Activated CD4-positive, alpha-beta T cell treated with anti-CD3 and anti-CD28 coated beads, Interleukin-2, amount 50 U/mL, for 24 hours (primary cell): Measurements from ENCODE around the gene GALNT4.
A peak's percentile ranks its signal among the peaks of the same experiment; 100 is the strongest.

Experiments used
- DNase-seq, 2 donors: peaks; one replicate each; pipeline ENCODE4 v3.0.0-alpha.2; 2020; ENCODE audit warnings: low read depth in 1 of 2, low spot score in 1 of 2

The GALNT4 gene

DNA sequence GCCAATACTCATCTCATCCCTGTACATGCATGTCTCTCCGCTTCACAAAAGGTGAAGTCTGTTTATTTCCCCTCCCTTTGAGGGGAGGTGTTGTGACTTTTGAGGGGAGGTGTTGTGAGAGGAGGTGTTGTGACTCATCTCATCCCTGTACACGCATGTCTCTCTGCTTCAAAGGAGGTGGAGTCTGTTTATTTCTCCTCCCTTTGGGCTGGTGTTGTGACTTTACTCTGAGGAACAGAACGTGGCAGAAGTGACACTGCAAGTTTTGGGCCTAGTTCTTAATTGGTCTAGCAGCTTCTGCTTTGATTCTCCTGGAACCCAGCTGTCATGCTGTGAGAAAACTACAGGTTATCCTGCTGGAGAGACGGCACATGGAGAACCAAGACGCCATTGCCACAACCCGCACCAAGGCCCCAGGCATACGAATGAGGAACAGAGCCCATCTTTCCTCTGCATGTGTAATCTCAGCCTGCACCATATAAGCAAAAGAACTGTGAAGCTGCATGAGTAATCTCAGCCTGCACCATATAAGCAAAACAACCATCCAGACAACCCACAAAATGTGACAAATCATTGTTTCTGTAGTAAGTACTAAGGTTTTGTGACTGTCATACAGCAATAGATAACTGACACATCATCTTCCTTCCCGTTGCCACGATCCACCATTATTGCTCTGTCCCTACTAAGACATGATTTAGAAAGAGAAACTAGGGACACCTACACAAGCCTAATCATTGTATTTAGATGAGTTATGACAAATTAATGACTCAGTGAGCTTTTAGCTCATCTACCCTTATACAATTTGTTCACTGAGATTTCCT is 30.0 kb downstream of the GALNT4 start:
- peak; percentile 37 to 64 for DNase-seq

DNA sequence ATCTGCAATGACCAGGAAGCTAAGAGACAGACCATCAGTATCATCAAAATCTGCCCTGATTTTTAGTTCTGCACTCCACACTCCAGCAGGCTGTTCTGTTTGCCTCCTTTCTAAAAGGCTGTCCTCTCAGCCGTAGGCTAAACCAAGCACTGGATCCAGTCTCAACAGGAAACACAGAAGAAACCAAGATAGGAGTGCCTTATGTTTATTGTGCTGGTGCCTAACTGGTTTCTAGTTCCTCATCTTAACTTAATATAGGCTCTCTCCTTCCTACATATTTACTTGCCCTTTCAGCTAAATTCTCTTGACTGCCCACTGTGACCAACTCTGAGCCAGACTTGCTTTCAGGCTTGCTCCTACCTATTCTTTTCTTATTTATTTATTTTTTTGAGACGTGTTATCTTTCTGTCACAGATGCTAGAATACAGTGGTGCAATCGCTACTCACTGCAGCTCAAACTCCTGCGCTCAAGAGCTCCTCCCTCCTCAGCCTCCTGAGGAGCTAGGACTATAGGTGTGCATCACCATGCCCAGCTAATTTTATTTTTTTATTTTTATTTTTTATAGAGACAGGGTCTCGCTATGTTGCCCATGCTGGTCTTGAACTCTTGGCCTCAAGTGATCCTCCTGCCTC is 30.8 kb downstream of the GALNT4 start:
- DNase-seq, result no peak

DNA sequence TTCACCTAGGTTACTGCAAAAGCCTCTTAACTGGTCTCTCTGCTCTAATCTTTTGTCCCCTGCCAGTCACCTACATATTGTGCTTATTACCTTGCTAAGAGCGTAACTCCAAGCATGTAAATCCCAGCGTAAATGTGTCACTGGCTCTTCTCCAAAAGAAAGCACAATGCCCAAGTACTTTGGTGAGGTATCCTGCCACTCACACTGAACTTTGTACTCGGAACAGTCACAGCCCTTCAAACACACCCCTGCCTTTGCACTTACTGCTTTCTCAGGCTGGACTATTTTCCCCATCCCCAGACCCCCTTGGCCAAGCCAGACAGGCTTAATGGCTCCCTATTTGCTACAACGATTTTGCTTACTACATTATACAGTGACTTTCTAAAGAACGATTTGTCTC is 31.7 kb downstream of the GALNT4 start:
- DNase-seq, result no peak

DNA sequence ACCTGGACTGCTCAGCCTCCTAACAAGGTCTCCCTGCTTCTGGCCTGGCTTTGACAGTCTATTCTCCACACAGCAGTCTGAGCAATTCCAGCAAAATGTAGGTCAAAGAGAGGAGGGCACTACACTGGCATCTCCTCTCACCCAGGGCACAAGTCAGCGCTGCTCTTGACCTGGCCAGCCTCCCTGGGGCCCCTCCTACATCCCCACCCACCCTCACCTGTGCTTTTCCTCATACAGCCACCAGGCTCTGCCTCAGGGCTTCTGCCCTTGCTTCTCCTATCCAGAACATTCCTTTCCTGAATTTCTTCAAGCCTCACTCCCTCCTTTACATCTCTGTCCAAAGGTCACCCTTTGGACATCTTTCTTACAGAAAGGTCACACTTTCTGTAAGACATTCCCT is 33.7 kb downstream of the GALNT4 start:
- DNase-seq, result no peak

DNA sequence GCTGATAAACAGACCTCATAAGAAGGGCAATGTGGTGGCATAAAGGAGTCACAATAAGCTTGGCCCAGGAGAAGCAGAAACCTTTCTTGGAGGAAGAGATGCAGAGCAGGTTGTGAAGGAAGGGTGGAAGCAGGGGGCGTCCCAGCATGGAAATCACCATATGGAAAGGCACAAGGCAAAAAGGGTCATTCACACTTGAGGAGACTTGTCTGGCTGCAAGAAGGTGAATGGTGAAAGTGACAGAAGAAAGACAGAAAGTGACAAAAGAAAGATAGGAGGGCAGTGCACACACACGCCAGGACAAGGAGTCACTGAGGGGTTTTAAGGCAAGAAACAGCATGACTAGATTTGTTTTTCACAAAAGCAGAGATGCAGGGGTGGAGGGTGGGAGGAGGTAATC is 38.3 kb downstream of the GALNT4 start:
- DNase-seq, result no peak

DNA sequence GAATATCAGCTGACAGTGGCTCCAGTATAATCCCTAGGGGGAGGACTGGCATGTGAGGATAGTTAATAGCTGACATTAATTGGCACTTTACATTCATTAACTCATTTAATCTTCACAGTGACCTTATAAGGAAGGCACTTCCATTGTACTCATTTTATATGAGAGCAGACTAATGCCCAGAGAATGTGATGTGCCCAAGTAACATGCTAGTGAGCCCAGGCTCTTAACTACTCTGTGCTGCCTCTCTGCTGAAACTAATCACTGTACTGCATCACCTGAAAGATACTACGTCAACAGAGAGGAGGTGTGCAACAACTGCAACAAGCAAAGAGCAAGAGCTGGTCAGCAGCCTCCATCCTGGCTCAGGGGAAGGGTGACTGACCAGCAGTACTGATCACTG is 40.1 kb downstream of the GALNT4 start:
- DNase-seq, result no peak

DNA sequence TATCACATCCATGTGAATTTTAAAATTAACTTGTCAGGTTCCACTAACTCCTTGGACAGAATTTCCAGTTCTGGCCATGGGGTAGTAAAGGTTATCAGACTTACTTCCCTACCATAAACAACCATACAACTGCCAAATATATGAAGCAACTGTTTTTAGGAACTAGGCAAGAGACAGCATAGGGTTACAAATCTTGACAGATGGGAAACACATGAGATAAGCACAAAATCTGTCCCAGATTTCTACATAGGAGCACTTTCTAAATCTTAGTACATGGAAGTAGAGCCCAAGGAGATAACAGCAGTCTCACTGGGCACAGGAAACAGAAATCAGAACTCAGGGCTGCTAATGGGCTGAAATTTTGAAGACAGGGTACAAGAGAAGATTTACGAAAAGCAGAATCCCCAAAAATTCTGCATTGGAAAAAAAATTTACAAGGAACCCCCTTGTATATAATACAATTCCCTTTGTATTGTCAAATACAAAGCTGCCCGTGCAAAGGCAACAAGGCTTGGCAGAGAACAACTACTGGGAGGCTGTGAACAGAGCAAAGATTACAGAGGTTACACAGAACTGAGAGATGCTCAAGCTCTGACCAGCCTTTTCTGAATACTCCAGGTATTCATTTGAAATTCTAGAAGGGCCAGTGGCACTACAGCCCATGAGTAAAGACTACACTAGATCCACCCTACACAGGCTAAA is 43.2 kb downstream of the GALNT4 start:
- DNase-seq, result no peak

DNA sequence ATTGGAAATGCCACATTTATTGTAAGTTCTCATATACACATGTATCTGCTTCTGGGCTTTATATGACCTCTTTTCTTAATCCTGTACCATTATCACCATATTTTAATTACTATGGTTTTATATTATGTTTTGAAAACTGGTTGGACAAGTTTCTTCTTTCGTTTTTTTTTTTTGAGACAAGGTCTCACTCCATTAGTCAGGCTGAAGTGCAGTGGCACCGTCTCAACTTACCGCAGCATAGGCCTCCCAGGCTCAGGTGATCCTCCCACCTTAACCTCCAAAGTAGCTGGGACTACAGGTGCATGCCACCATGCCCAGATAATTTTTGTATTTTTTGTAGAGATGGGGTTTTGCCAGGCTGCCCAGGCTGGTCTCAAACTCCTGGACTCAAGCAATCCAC is 44.6 kb downstream of the GALNT4 start:
- no peak for DNase-seq

DNA sequence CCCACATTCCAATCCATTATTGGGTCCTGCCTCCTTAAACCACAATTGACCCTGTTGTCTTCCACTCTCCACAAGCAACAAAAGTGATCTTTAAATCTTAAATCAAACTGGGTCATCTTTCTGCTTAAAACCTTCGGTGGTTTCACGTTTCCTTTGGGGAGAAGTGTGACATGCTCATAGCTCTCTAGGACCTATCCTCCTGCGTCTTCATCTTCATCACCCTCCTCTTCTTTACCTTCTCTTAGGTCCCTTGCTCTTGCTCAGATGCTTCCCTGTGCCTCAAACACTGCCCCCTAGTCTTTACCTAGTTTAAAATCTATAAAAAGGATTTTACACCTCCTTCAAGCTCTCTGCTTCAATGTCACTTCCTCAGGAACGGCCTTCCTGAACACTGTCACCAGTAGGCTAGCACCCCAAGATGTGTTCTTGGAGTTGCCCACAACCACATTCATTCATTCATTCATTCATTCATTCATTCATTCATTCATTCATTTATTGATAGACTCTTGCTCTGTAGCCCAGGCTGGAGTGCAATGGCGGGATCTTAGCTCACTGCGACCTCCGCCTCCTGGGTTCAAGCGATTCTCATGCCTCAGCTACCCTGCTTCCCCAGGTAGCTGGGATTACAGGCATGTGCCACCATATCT is 46.8 kb downstream of the GALNT4 start:
- DNase-seq, result no peak

DNA sequence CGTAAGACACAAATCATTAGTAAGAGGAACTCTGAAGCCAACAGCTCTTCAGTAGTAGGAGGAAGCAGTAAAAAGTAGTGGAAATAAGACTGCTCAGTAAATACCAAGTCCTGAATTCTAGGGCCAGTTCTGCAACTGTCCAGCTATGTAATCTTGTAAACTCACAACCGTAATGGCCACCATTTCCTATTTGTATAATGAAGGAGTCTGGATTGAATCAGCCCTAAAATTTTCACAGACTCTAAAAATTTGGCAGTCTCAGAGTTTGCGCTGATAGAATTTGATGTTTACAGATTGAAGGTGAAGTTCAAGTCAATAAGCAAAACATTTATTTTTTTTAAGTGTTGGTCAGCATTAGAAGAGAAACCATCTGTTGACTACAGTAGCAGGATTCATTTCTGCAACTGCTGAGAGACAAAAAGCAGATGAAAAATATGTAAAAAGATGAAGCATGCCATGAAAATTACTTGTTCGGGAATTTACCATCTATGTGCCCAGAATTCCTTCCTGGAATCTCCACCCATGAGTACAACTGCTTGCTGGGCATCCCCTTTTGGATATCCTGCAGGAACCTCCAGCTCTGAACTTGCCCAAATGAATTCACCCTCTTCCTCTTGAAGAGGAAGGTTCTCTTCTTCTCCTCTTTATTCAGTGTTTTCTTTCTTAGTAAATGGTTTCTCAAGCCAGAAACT is 47.5 kb downstream of the GALNT4 start:
- no peak for DNase-seq

DNA sequence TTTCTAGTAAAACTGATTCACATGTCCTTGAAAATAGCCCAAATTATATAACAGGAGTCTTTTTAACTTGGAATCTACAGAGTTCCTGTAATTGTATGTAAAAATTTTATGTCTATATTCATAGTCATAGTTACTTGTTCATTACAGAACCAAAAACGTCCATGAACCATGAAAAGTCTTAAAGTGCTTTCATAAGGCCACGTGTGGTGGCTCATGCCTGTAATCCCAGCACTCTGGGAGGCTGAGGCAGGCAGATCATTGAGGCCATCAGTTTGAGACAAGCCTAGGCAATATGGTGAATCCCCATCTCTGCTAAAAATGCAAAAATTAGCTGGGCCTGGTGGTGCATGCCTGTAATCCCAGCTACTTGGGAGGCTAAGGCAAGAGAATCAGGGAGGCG is 48.4 kb downstream of the GALNT4 start:
- no peak for DNase-seq

DNA sequence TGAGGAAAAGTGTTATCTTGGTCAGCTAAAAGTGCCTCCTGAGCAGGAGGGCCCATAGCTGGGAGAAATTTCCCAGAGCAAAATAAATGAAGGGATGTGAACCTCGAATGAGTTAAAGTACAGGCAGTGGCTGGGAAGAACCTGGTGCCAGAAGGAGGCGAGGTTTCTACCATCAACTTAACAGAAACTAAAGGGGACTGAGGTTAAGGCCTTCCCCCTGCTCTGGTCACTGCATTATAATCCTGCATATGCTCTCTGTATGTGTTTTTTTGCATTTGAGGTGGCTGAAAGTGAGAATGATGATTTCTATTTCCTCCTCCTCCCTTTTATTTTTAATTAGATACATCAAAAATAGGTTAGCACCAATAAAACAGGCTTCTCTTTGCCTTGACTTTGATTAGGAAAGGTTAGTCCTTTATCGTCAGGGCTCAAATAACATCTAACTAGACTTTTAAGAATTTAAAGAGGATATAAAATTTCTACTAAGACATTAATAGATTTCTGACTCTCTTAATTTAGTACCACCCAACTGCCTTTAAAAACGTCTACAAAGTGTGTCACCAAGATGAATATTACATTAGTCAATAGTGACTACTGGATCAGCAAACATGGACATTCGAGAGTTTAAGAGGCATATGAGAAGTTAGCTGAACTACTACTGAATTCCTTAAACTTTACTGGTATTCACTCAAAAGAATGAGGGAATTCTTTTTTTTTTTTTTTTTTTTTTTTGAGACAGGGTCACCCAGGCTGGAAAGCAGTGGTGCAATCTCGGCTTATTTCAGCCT is 49.2 kb downstream of the GALNT4 start:
- no peak for DNase-seq

DNA sequence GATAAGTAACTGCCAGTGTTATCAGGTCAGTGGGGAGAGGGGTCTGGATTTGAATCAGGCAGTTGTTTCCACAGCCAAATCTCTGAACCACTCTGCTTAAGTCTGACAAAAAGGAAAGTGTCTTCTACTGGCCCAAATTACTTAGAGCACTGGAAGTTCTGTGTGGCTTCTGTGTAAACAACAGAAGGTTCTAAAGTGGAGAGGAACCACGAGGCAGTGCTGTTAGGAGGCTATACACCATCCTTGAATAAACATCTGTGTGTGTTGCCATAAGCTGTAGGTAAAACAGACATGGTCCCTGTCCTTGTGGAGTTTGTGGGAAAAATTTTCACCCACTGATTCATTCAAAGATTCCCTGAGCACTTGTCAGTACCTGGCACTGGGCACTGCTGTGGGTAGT is 50.0 kb downstream of the GALNT4 start:
- no peak for DNase-seq
